ENCODE measurements around the gene IKBKE.

DNA sequence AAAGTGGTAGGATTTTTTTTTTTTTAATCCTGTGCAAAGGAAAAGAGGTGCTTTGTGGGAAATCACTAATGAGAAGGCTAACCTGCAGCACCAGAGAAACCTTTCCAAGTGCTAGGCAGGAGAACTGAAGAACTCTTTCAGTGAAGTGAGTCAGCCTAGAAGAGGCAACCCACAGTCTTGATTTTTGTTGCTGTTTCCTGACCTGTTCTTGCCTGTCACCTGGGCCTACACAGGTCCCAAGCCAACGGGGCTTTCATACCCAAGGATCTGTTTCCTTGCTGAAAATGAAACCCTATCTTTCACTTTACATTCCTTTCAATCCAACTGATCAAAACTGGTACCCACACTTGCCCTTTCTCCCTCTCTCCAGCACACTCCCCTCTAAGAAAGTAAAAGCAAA is 7.1 kb upstream of the IKBKE start:
- TF ChIP-seq ZNF274 (IDR thresholded peaks at IDR 0.05; ENCODE audit: low read depth, low read length) (no peak), YY1 (IDR thresholded peaks at IDR 0.05; ENCODE audit: insufficient read depth, insufficient read length) (no peak), SUZ12 (IDR thresholded peaks at IDR 0.05; ENCODE audit: extremely low read depth, insufficient read depth, insufficient read length) (no peak)

Data from NT2/D1 (cell line).